ENCODE measurements around the gene PDAP1.

DNA sequence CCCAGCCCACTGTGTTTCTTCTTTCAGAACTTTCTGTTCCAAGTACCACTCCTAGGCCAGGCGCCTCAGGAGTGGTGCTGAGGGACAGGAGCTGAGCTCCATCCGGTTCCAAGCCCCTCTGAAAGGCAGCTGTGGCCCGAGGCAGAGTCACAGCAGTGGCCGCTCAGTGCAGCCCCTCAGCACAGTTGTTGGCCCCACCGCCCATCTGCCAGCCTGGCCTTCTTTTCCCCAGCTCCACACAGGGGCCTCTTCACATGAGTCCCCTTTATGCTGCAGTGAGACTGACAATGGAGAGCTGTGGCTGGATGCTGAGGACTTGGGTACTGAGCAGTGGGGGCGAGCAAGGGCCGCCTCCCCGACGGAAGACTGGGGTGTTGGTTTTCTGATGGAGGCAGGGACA lies 9.9 kb upstream of the PDAP1 start:
- TF ChIP-seq, protein P1, sequence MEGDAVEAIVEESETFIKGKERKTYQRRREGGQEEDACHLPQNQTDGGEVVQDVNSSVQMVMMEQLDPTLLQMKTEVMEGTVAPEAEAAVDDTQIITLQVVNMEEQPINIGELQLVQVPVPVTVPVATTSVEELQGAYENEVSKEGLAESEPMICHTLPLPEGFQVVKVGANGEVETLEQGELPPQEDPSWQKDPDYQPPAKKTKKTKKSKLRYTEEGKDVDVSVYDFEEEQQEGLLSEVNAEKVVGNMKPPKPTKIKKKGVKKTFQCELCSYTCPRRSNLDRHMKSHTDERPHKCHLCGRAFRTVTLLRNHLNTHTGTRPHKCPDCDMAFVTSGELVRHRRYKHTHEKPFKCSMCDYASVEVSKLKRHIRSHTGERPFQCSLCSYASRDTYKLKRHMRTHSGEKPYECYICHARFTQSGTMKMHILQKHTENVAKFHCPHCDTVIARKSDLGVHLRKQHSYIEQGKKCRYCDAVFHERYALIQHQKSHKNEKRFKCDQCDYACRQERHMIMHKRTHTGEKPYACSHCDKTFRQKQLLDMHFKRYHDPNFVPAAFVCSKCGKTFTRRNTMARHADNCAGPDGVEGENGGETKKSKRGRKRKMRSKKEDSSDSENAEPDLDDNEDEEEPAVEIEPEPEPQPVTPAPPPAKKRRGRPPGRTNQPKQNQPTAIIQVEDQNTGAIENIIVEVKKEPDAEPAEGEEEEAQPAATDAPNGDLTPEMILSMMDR (conservative IDR thresholded peaks at IDR 0.05): no peak
- no peak for TF ChIP-seq ZFX (IDR thresholded peaks at IDR 0.05)
